IMR-90 (cell line): ENCODE results near the gene COL8A1. TPM values are rescaled to one million over a fixed set of nuclear protein-coding genes. Genes with fewer than 3 reads are reported as not detected.

ENCODE experiments used
- ATAC-seq: fragments of 200-7000 bp; cut with Tn5 transposase; 2 replicates; pipeline ENCODE4 v1.9.1; 2020; ENCODE audit warnings: low read depth, mild to moderate bottlenecking, moderate library complexity
- BruUV-seq: library from RNA; stranded (reverse); fragments of 400-500 nt; replicated peaks from 2 replicates; lab custom pipeline; 2021; lab: Mats Ljungman, UMichigan
- CTCF ChIA-PET: fragments of 300-600 bp; formaldehyde crosslinking; extraction: SDS; loops from one replicate; lab custom pipeline; 2021; ENCODE audit warnings: antibody characterized with exemption; lab: Yijun Ruan, JAX
- POLR2A ChIA-PET: fragments of 300-600 bp; sonication (Branson Sonifier 250); formaldehyde crosslinking; loops from one replicate; lab custom pipeline; 2022; ENCODE audit warnings: antibody characterized with exemption; ENCODE audit not compliant: unreplicated experiment; lab: Charles Lee
- DNase-seq: peaks from one replicate; pipeline ENCODE4 v3.0.0; 2013
- H2AFZ ChIP-seq: replicated peaks from 2 replicates; pipeline ENCODE3; 2013; ENCODE audit warnings: low read length, mild to moderate bottlenecking; ENCODE audit not compliant: poor library complexity
- H2AK5ac ChIP-seq: 2 replicates; pipeline ENCODE4 v1.6.1; 2013; ENCODE audit warnings: low read depth, low read length, inconsistent platforms
- H2AK9ac ChIP-seq: replicated peaks from 2 replicates; pipeline ENCODE3; 2013; ENCODE audit warnings: mild to moderate bottlenecking, low read depth, low read length, moderate library complexity; ENCODE audit not compliant: poor library complexity
- H2BK120ac ChIP-seq: 2 replicates; pipeline ENCODE4 v1.6.1; 2013; ENCODE audit warnings: low read depth, low read length, inconsistent platforms
- H2BK15ac ChIP-seq: 3 replicates; pipeline ENCODE4 v1.6.1; 2013; ENCODE audit warnings: low read depth, low read length, inconsistent platforms
- H2BK20ac ChIP-seq: 2 replicates; pipeline ENCODE4 v1.6.1; 2013; ENCODE audit warnings: low read depth, mild to moderate bottlenecking, inconsistent platforms, low read length, moderate library complexity
- H2BK5ac ChIP-seq: 2 replicates; pipeline ENCODE4 v1.6.1; 2013; ENCODE audit warnings: mild to moderate bottlenecking, low read depth, low read length, inconsistent platforms; ENCODE audit not compliant: poor library complexity, severe bottlenecking
- H3K14ac ChIP-seq: replicated peaks from 2 replicates; pipeline ENCODE4 v1.6.1; 2013; ENCODE audit warnings: low read depth, low read length, inconsistent platforms
- H3K18ac ChIP-seq: 2 replicates; pipeline ENCODE4 v1.6.1; 2013; ENCODE audit warnings: low read depth, low read length, control low read depth
- H3K23ac ChIP-seq: 2 replicates; pipeline ENCODE4 v1.6.1; 2013; ENCODE audit warnings: low read depth, low read length, inconsistent platforms
- H3K27ac ChIP-seq: 2 replicates; pipeline ENCODE4 v1.5.1; 2013; ENCODE audit warnings: mild to moderate bottlenecking, control low read depth, low read length; ENCODE audit not compliant: insufficient read depth
- H3K27me3 ChIP-seq: 2 replicates; pipeline ENCODE4 v1.6.1; 2013; ENCODE audit warnings: low read length; ENCODE audit not compliant: control insufficient read depth, insufficient read depth
- H3K36me3 ChIP-seq: 2 replicates; pipeline ENCODE4 v1.6.1; 2013; ENCODE audit warnings: low read length, mixed read lengths; ENCODE audit not compliant: control insufficient read depth, insufficient read depth
- H3K4ac ChIP-seq: 2 replicates; pipeline ENCODE4 v1.6.1; 2013; ENCODE audit warnings: low read depth, low read length, inconsistent platforms
- H3K4me1 ChIP-seq: 2 replicates; pipeline ENCODE4 v1.6.1; 2013; ENCODE audit warnings: low read length, mixed read lengths; ENCODE audit not compliant: control insufficient read depth, insufficient read depth
- H3K4me2 ChIP-seq: 2 replicates; pipeline ENCODE4 v1.6.1; 2013; ENCODE audit warnings: low read depth, mild to moderate bottlenecking, control low read depth, low read length, moderate library complexity
- H3K4me3 ChIP-seq: 2 replicates; pipeline ENCODE4 v1.5.1; 2013; ENCODE audit warnings: low read depth, mild to moderate bottlenecking, control low read depth, low read length, moderate library complexity; ENCODE audit not compliant: insufficient read depth
- H3K56ac ChIP-seq: 2 replicates; pipeline ENCODE4 v1.6.1; 2013; ENCODE audit warnings: low read length, inconsistent platforms; ENCODE audit not compliant: insufficient read depth; ENCODE audit errors: extremely low read depth
- H3K79me1 ChIP-seq, 2 experiments: 2 replicates each; pipeline ENCODE4 v1.6.1; 2013; ENCODE audit warnings: low read length in 2 of 2, inconsistent platforms in 1 of 2, low read depth in 1 of 2
- H3K9ac ChIP-seq: 2 replicates; pipeline ENCODE4 v1.6.1; 2013; ENCODE audit warnings: low read depth, low read length, control low read depth
- H3K9me1 ChIP-seq: 2 replicates; pipeline ENCODE4 v1.6.1; 2013; ENCODE audit warnings: low read length, inconsistent platforms; ENCODE audit not compliant: insufficient read depth
- H3K9me3 ChIP-seq: 2 replicates; pipeline ENCODE4 v1.6.1; 2013; ENCODE audit warnings: low read length; ENCODE audit not compliant: control insufficient read depth, insufficient read depth
- H4K20me1 ChIP-seq: 2 replicates; pipeline ENCODE4 v1.6.1; 2013; ENCODE audit warnings: low read length, inconsistent platforms; ENCODE audit not compliant: insufficient read depth
- H4K5ac ChIP-seq: 2 replicates; pipeline ENCODE4 v1.6.1; 2013; ENCODE audit warnings: mild to moderate bottlenecking, low read depth, low read length, control low read depth
- H4K8ac ChIP-seq, 2 experiments: 2 replicates each; pipeline ENCODE4 v1.6.1; 2013; ENCODE audit warnings: low read depth in 2 of 2, low read length in 2 of 2, control low read depth in 1 of 2, inconsistent platforms in 1 of 2
- H4K91ac ChIP-seq: 2 replicates; pipeline ENCODE4 v1.6.1; 2013; ENCODE audit warnings: low read depth, low read length, inconsistent platforms; ENCODE audit not compliant: insufficient read depth
- BHLHE40 ChIP-seq: fragments of 150-350 bp; IDR thresholded peaks from 2 replicates; pipeline ENCODE4 v1.6.1; 2016; ENCODE audit warnings: mild to moderate bottlenecking, low read depth, low read length
- MAFK ChIP-seq: IDR thresholded peaks from 2 replicates; pipeline ENCODE4 v1.6.1; 2012; ENCODE audit warnings: low read depth, low read length, improper control_type of control experiment
- NFE2L2 ChIP-seq: fragments of 150-350 bp; IDR thresholded peaks from 2 replicates; pipeline ENCODE4 v1.6.1; 2016; ENCODE audit warnings: low read depth, mild to moderate bottlenecking, low read length
- POLR2A ChIP-seq: IDR thresholded peaks from 2 replicates; pipeline ENCODE4 v1.6.1; 2012; ENCODE audit warnings: mild to moderate bottlenecking, low read depth, low read length
- RAD21 ChIP-seq: IDR thresholded peaks from 2 replicates; pipeline ENCODE4 v1.6.1; 2012; ENCODE audit warnings: low read length, improper control_type of control experiment
- RCOR1 ChIP-seq: IDR thresholded peaks from 2 replicates; pipeline ENCODE4 v1.6.1; 2012; ENCODE audit warnings: mild to moderate bottlenecking, low read length, improper control_type of control experiment; ENCODE audit not compliant: insufficient replicate concordance
- RFX5 ChIP-seq: IDR thresholded peaks from 2 replicates; pipeline ENCODE4 v1.8.0; 2012; ENCODE audit warnings: low read depth, mild to moderate bottlenecking, low read length, moderate library complexity
- SMC3 ChIP-seq: fragments of 150-350 bp; IDR thresholded peaks from 2 replicates; pipeline ENCODE4 v1.6.1; 2016; ENCODE audit warnings: low read depth, mild to moderate bottlenecking, antibody characterized with exemption, low read length, moderate library complexity
- WGBS, 2 experiments: methylation state at CpG; one replicate each; pipeline versions ENCODE4 v1.1.5 to v1.1.7; 2013; ENCODE audit warnings: missing lambda C conversion rate in 2 of 2; ENCODE audit not compliant: insufficient read length in 1 of 2; ENCODE audit errors: extremely low coverage in 2 of 2; 5-methylcytosine and 5-hydroxymethylcytosine counted together
- dilution Hi-C: fragments of 300-500 bp; cut with HindIII; formaldehyde crosslinking; loops from one replicate; pipeline ENCODE4 v1.14.3; 2018; ENCODE audit warnings: low sequenced_read_pairs; ENCODE audit not compliant: unreplicated experiment
- in situ Hi-C: fragments of 300-500 bp; cut with MboI; formaldehyde crosslinking; loops from 3 replicates; pipeline ENCODE4 v1.14.3; 2019; ENCODE audit warnings: low sequenced_read_pairs, inconsistent platforms, mixed read lengths
- intact Hi-C: fragments of 100-400 bp; cut with micrococcal nuclease; formaldehyde crosslinking; loops from 2 replicates; pipeline ENCODE4 v1.10.0; 2022
- polyA plus RNA-seq, 3 experiments: library from polyadenylated mRNA; depleted of rRNA; stranded (reverse); fragments of >200 nt; gene quantifications; 2 replicates each; pipeline ENCODE4 v1.2.3, GENCODE V29; 2012; ENCODE audit warnings: low replicate concordance in 1 of 3
- total RNA-seq: library from RNA; depleted of rRNA; stranded (reverse); fragments of >200 nt; gene quantifications from 2 replicates; pipeline ENCODE4 v1.2.3, GENCODE V29; 2012
- TF ChIP-seq, protein P1 (sequence below): fragments of 150-350 bp; IDR thresholded peaks from 2 replicates; pipeline ENCODE4 v1.6.1; 2016; ENCODE audit warnings: low read depth, mild to moderate bottlenecking, low read length, moderate library complexity, borderline replicate concordance
- TF ChIP-seq, protein P2 (sequence below): conservative IDR thresholded peaks from 2 replicates; pipeline ENCODE4 v1.5.1; 2012; ENCODE audit warnings: mild to moderate bottlenecking, low read depth, low read length, improper control_type of control experiment

The COL8A1 gene
- total and polyA plus RNA-seq, 2 of the 4 experiments (the other 2 are of a cell fraction), result 119 to 151 TPM

DNA sequence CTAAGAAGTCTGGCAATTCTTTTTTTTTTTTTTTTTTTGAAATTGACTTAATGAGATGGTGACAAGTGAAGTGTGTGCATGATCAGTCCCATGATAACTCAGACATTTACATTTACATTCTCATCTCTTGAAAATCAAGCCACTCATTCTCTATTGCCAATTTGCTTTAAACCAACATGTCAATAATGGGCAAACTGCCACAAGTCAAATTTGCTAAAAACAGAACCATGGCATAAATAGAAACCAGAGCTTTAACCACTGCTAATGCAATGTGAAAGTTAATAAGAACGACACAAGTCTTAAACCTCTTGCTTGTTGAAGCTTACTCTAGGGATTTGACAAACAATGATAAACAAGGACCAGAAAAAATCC, 12.0 kb upstream of the COL8A1 start:
- H4K5ac ChIP-seq, result peak overlapping the region; percentile 78
- in situ Hi-C loops, result no loop called here
- no peak overlapping the region for H2AK5ac ChIP-seq
- CTCF ChIA-PET, result no interaction called here
- H3K27ac ChIP-seq, result peak overlapping the region; percentile 43; the same call in 1 of the 2 replicates
- no peak overlapping the region for H2AFZ ChIP-seq
- peak overlapping the region; percentile 38 for H2BK120ac ChIP-seq
- H3K9ac ChIP-seq, result no peak overlapping the region
- intact Hi-C loops, result no loop called here
- H3K9me1 ChIP-seq, result peaks cover 8% of the 10 kb centered on the region
- no peak for DNase-seq
- H3K23ac ChIP-seq, result peak overlapping the region; percentile 22; the same call in 1 of the 2 replicates
- peak overlapping the region; percentile 32; the same call in 1 of the 2 replicates for H3K4ac ChIP-seq
- H3K56ac ChIP-seq, result no peak overlapping the region
- H4K8ac ChIP-seq, result peak overlapping the region; percentile 37 to 53; a peak in 3 of 4 replicates
- H3K18ac ChIP-seq, result peak overlapping the region; percentile 96
- no peaks in the 10 kb centered on the region for H3K27me3 ChIP-seq
- no peak for ATAC-seq
- no TSS peak for BruUV-seq
- no CpG with 5 or more reads among the region's 1 CpG for WGBS, 2 experiments
- H3K14ac ChIP-seq, result peak overlapping the region; percentile 75
- H4K91ac ChIP-seq, result peak overlapping the region; percentile 59; the same call in 1 of the 2 replicates
- peak overlapping the region; percentile 23; the same call in 1 of the 2 replicates for H2BK20ac ChIP-seq
- TF ChIP-seq, protein P1, sequence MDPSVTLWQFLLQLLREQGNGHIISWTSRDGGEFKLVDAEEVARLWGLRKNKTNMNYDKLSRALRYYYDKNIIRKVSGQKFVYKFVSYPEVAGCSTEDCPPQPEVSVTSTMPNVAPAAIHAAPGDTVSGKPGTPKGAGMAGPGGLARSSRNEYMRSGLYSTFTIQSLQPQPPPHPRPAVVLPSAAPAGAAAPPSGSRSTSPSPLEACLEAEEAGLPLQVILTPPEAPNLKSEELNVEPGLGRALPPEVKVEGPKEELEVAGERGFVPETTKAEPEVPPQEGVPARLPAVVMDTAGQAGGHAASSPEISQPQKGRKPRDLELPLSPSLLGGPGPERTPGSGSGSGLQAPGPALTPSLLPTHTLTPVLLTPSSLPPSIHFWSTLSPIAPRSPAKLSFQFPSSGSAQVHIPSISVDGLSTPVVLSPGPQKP, result no peak
- TF ChIP-seq RCOR1 (no peak), SMC3 (no peak), RAD21 (no peak), BHLHE40 (no peak), POLR2A (no peak), NFE2L2 (no peak), MAFK (no peak), RFX5 (no peak)
- TF ChIP-seq, protein P2, sequence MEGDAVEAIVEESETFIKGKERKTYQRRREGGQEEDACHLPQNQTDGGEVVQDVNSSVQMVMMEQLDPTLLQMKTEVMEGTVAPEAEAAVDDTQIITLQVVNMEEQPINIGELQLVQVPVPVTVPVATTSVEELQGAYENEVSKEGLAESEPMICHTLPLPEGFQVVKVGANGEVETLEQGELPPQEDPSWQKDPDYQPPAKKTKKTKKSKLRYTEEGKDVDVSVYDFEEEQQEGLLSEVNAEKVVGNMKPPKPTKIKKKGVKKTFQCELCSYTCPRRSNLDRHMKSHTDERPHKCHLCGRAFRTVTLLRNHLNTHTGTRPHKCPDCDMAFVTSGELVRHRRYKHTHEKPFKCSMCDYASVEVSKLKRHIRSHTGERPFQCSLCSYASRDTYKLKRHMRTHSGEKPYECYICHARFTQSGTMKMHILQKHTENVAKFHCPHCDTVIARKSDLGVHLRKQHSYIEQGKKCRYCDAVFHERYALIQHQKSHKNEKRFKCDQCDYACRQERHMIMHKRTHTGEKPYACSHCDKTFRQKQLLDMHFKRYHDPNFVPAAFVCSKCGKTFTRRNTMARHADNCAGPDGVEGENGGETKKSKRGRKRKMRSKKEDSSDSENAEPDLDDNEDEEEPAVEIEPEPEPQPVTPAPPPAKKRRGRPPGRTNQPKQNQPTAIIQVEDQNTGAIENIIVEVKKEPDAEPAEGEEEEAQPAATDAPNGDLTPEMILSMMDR, result no peak
- dilution Hi-C loops, result no loop called here
- no peaks in the 10 kb centered on the region for H3K9me3 ChIP-seq
- H3K4me2 ChIP-seq, result peak overlapping the region; percentile 81
- H3K4me3 ChIP-seq, result no peak overlapping the region
- no peaks in the 10 kb centered on the region for H3K79me1 ChIP-seq
- peaks cover 19% of the 10 kb centered on the region for H3K4me1 ChIP-seq
- POLR2A ChIA-PET, result interaction anchor here (1.3 kb wide), 1 partner anchor 11 kb away, joined by 3 read pairs; no protein-coding TSS in a partner anchor
- H2AK9ac ChIP-seq, result no peak overlapping the region
- peak overlapping the region; percentile 54 for H2BK5ac ChIP-seq
- no peaks in the 10 kb centered on the region for H4K20me1 ChIP-seq
- peak overlapping the region; percentile 64; the same call in 2 of the 3 replicates for H2BK15ac ChIP-seq
- H3K36me3 ChIP-seq, result no peaks in the 10 kb centered on the region
